Thyroid gland (tissue), 4 donors: Measurements from ENCODE around the gene RXRB. TPM values are rescaled to one million over a fixed set of nuclear protein-coding genes. Genes with fewer than 3 reads are reported as not detected.

Experiments
- DNase-seq, 2 donors: peaks; one replicate each; pipeline ENCODE4 v3.0.0-alpha.2; 2019
- H3K27ac ChIP-seq, 3 donors: fragments of 200-600 bp; sonication (generic); 1 replicate in 2 of 3; 2 replicates in 1 of 3; pipeline ENCODE4 v1.5.1; 2016 to 2019; ENCODE audit warnings: mild to moderate bottlenecking in 1 of 3, moderate library complexity in 1 of 3
- H3K27me3 ChIP-seq: fragments of 200-600 bp; sonication (generic); one replicate; pipeline ENCODE4 v1.5.1; 2019
- H3K36me3 ChIP-seq, 2 donors: fragments of 200-600 bp; sonication (generic); one replicate each; pipeline ENCODE4 v1.5.1; 2016 to 2019
- H3K4me1 ChIP-seq, 2 donors: fragments of 200-600 bp; sonication (generic); one replicate each; pipeline ENCODE4 v1.5.1; 2017 to 2019
- H3K4me3 ChIP-seq, 3 donors: fragments of 200-600 bp; sonication (generic); replicated peaks in 1 of 3; 1 replicate in 2 of 3; 2 replicates in 1 of 3; pipeline ENCODE4 v1.5.1; 2016; ENCODE audit warnings: mild to moderate bottlenecking in 1 of 3
- H3K9me3 ChIP-seq: fragments of 200-600 bp; sonication (generic); one replicate; pipeline ENCODE4 v1.5.1; 2017
- POLR2A ChIP-seq, 2 donors: fragments of 450-650 bp; IDR thresholded peaks; one replicate each; pipeline ENCODE4 v1.6.1; 2017; ENCODE audit warnings: antibody characterized with exemption in 2 of 2, mild to moderate bottlenecking in 2 of 2, moderate library complexity in 1 of 2
- WGBS, 2 donors: methylation state at CpG; one replicate each; pipeline ENCODE4 v1.1.5; 2017; 5-methylcytosine and 5-hydroxymethylcytosine counted together
- intact Hi-C: fragments of 100-400 bp; cut with DNase I; formaldehyde crosslinking; loops from one replicate; pipeline ENCODE4 v1.15.1; 2023
- total RNA-seq, 4 donors: library from RNA; depleted of rRNA; stranded (reverse); fragments of >200 nt; gene quantifications; one replicate each; pipeline ENCODE4 v1.2.3, GENCODE V29; 2016
- TF ChIP-seq, protein P1 (sequence below), 6 experiments: fragments of 200-600 bp in 3 of 6; fragments of 450-650 bp in 3 of 6; sonication (generic) in 3 of 6; IDR thresholded peaks; one replicate each; pipeline ENCODE4 v1.5.1; 2016 to 2019; ENCODE audit warnings: antibody characterized with exemption in 6 of 6, mild to moderate bottlenecking in 2 of 6, inconsistent platforms in 1 of 6, moderate library complexity in 1 of 6

Gene RXRB
- total RNA-seq, 4 donors from 2014 or later: 29.6 to 46.8 (median 41.2) TPM

DNA sequence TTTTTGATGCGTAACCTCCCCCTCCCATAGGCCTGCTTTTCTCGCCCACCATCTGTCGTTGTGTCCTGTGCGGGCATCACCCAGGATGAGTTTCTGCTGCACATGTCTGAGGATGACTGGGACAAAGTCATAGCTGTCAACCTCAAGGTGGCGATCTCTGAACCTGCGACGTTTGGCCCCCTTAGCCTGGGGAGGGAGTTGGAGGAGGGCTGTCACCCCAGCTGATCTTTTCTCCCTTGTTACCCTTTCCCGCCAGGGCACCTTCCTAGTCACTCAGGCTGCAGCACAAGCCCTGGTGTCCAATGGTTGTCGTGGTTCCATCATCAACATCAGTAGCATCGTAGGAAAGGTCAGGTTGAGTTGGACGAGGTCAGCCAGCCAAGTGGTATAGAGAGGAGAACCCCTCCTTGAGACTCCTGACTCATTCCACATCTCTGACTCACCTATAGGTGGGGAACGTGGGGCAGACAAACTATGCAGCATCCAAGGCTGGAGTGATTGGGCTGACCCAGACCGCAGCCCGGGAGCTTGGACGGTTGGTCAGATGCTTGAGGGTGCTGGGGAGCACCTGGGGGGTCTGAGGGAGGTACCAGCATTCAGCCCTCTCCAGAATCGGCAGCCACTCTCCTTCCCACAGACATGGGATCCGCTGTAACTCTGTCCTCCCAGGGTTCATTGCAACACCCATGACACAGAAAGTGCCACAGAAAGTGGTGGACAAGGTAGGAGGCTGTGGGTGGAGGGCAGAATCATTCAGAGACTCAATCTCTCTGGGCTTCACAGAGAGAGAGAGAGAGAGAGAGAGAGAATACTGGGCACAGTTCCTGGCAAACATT lies 4.9 kb upstream of the RXRB start:
- no peak overlapping the region for H3K27ac ChIP-seq
- 48 to 49% methylated on average over 17 of the region's 17 CpGs for WGBS, 2 donors

DNA sequence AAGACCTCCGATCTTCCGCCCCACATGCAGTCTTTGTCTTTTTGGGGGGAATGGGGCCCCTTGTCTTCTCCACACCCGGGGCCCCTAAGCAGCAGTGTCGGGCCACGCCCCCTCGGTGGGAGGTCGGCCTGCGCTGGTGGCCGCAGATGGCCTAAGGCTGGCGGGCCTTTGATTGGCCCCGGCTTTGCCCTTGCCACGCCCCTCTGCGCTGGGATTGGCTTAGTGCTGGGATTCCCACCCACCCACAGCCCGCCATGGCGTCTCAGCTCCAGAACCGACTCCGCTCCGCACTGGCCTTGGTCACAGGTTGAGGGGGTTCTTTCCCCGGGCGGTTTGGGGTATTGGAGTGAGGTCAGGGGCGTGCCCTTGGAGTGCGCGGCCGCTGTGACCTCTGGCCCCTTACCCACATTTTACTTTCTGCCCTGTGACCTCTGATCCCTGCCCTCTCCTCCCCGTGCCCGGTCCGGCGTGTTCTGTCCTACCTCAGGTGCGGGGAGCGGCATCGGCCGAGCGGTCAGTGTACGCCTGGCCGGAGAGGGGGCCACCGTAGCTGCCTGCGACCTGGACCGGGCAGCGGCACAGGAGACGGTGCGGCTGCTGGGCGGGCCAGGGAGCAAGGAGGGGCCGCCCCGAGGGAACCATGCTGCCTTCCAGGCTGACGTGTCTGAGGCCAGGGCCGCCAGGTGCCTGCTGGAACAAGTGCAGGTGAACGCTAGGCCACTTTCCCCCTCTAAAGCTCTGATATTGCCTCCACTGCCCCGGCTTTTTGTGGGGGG lies 4.1 kb upstream of the RXRB start, which contains the start of gene HSD17B8:
Gene HSD17B8 (plus strand): TSS at position 241 of the 776 bp plus-strand sequence. CDS start 14 bp downstream, at position 255.
- 0 to 1% methylated on average over 23 to 43 of the region's 48 CpGs for WGBS, 2 donors
- DNase-seq: peak; percentile 97 to 98
- Histone ChIP-seq H3K4me1 (peaks cover 40 to 43% of the 10 kb centered on the region in 2 donors), H3K27me3 (no peaks in the 10 kb centered on the region), H3K9me3 (no peaks in the 10 kb centered on the region), H3K4me3 (peak within 1 kb of the TSS; percentile 63 to 72 (median 68)), H3K27ac (peak within 1 kb of the TSS; percentile 15 to 50 (median 24)), H3K36me3 (peaks cover 16% of the 10 kb centered on the region in 2 donors)
- intact Hi-C loops: loop anchor here (10.0 kb wide), 1 partner anchor 220 kb away; the partner anchor contains the start of gene SYNGAP1
- peak in 1 of 2 donors; percentile 75 for TF ChIP-seq POLR2A (IDR thresholded peaks at IDR 0.05)
- TF ChIP-seq, protein P1, sequence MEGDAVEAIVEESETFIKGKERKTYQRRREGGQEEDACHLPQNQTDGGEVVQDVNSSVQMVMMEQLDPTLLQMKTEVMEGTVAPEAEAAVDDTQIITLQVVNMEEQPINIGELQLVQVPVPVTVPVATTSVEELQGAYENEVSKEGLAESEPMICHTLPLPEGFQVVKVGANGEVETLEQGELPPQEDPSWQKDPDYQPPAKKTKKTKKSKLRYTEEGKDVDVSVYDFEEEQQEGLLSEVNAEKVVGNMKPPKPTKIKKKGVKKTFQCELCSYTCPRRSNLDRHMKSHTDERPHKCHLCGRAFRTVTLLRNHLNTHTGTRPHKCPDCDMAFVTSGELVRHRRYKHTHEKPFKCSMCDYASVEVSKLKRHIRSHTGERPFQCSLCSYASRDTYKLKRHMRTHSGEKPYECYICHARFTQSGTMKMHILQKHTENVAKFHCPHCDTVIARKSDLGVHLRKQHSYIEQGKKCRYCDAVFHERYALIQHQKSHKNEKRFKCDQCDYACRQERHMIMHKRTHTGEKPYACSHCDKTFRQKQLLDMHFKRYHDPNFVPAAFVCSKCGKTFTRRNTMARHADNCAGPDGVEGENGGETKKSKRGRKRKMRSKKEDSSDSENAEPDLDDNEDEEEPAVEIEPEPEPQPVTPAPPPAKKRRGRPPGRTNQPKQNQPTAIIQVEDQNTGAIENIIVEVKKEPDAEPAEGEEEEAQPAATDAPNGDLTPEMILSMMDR (IDR thresholded peaks at IDR 0.05): no peak

More for the DNA sequence above, 4.9 kb upstream of the RXRB start:
- Histone ChIP-seq H3K27me3 (no peaks in the 10 kb centered on the region), H3K9me3 (no peaks in the 10 kb centered on the region), H3K4me3 (peak overlapping the region in 1 of 3 donors; percentile 63), H3K36me3 (peaks cover 16 to 22% of the 10 kb centered on the region in 2 donors), H3K4me1 (peaks cover 39 to 43% of the 10 kb centered on the region in 2 donors)
- intact Hi-C loops: loop anchor here (10.0 kb wide), 1 partner anchor 219 kb away; the partner anchor contains the start of gene SYNGAP1
- no peak for TF ChIP-seq POLR2A (IDR thresholded peaks at IDR 0.05)
- TF ChIP-seq, protein P1 (IDR thresholded peaks at IDR 0.05): no peak
- DNase-seq: no peak

DNA sequence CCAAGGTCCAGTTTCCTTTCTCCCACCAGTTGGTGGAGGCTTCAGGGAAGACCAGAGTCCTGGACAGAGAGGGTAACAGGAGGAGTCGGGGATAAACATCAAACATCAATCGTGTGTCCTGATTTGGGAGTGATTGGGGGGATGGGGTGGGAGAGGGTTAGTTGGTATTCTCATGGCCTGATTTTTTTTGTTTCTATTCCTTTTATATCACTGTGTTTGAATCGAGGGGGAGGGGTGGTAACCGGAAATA lies 3.6 kb upstream of the RXRB start:
- no peaks in the 10 kb centered on the region for H3K27me3 ChIP-seq
- no peak for TF ChIP-seq POLR2A (IDR thresholded peaks at IDR 0.05)
- TF ChIP-seq, protein P1 (IDR thresholded peaks at IDR 0.05): no peak
- no peak overlapping the region for H3K27ac ChIP-seq
- intact Hi-C loops: loop anchor here (10.0 kb wide), 1 partner anchor 221 kb away; the partner anchor contains the start of gene SYNGAP1
- DNase-seq: no peak
- 2 to 7% methylated on average over 4 of the region's 4 CpGs for WGBS, 2 donors
- H3K36me3 ChIP-seq: peaks cover 13 to 16% of the 10 kb centered on the region in 2 donors
- H3K9me3 ChIP-seq: no peaks in the 10 kb centered on the region
- H3K4me3 ChIP-seq: peak overlapping the region in 1 of 3 donors; percentile 63
- peaks cover 44 to 48% of the 10 kb centered on the region in 2 donors for H3K4me1 ChIP-seq

DNA sequence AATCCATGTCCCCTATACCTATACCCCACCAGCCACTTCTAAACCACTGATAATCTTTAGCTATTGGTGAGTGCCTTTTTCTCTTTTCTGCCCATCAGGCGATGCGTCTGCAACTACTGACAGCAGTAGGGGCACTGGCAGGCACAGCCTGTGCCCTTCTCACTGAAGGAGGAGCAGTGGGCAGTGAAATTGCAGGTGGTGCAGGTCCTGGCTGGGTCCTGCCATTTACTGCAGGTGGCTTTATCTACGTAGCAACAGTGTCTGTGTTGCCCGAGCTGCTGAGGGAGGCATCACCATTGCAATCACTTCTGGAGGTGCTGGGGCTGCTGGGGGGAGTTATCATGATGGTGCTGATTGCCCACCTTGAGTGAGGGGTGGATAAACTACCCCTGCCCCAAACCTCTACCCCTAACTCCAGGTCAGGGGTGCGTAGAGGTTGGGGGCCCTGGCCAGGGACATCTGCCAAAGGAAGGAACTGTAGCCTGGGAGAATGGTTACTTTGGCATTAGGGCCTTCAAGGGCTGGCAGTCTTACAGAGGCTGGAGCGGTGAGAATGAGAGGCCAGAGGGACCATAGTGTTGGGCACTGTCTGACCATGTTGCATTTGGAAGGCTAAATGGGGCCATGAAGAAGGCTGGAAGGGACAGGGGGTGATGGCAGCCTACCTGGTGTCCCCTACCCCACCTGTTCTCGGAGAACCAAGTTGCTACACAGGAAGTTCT lies 3.1 kb upstream of the RXRB start:
- no peak for DNase-seq
- H3K4me1 ChIP-seq: peaks cover 44 to 53% of the 10 kb centered on the region in 2 donors
- TF ChIP-seq POLR2A (IDR thresholded peaks at IDR 0.05): no peak
- TF ChIP-seq, protein P1 (IDR thresholded peaks at IDR 0.05): no peak
- peaks cover 13 to 16% of the 10 kb centered on the region in 2 donors for H3K36me3 ChIP-seq
- H3K27ac ChIP-seq: no peak overlapping the region
- intact Hi-C loops: loop anchor here (10.0 kb wide), 1 partner anchor 221 kb away; the partner anchor contains the start of gene SYNGAP1
- 88 to 94% methylated on average over 5 to 7 of the region's 7 CpGs for WGBS, 2 donors
- H3K4me3 ChIP-seq: no peak overlapping the region
- no peaks in the 10 kb centered on the region for H3K27me3 ChIP-seq
- no peaks in the 10 kb centered on the region for H3K9me3 ChIP-seq
